Measurements from ENCODE around the gene VTI1A.

DNA sequence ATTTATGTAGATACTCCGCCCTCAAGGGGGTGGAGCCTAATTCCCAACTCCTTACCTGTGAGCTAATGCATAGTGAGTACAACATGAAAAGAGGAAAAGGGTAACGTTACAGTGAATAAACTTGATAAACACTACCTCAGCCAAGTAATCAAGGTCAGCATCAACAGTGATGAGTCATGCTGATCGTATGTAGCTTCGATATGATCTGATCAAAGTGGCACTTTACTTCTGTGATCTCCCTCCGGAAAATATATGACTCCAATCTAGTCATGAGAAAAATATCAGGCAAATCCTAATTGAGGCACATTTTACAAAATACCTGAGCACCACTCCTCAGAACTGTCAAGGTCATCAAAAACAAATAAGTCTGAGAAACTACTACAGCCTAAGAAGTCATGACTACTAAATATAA, 70.4 kb downstream of the VTI1A start:
- TF ChIP-seq POLR2AphosphoS5 (IDR thresholded peaks at IDR 0.05) (no peak), CTCF (IDR thresholded peaks at IDR 0.05) (no peak), POLR2A (IDR thresholded peaks at IDR 0.05) (no peak)

All from breast epithelium (tissue), 3 donors.